ENCODE results near the gene AOPEP.
"Not testable (repeated sequence)": the region's sequence is repeated elsewhere in the genome, so short reads cannot be mapped to it uniquely, and the experiment has no call there.

AOPEP gene

DNA sequence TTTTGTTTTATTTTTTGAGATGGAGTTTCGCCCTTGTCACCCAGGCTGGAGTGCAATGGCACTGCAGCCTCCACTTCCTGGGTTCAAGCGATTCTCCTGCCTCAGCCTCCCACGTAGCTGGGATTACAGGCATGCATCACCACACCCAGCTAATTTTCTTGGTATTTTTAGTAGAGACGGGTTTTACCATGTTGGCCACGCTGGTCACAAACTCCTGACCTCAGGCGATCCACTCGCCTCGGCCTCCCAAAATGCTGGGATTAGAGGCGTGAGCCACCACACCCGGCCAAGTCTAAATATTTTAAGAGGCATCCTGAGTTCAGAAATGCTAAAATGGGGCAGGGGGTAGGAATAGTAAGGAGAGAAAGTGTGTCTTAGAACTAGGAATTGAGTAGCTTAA, 122.3 kb downstream of the AOPEP start:
- H3K27me3 ChIP-seq (ENCODE audit: control insufficient read depth, insufficient read depth, low read length); H3K4me1 ChIP-seq (ENCODE audit: control insufficient read depth, insufficient read depth, low read length); H3K9ac ChIP-seq (ENCODE audit: low read depth, low read length); H3K27ac ChIP-seq (ENCODE audit: low read depth, low read length); H3K4me3 ChIP-seq (ENCODE audit: low read depth, low read length); H3K9me3 ChIP-seq (ENCODE audit: control insufficient read depth, insufficient read depth, low read length); H3K36me3 ChIP-seq (ENCODE audit: control insufficient read depth, insufficient read depth, low read length): not testable (repeated sequence)

DNA sequence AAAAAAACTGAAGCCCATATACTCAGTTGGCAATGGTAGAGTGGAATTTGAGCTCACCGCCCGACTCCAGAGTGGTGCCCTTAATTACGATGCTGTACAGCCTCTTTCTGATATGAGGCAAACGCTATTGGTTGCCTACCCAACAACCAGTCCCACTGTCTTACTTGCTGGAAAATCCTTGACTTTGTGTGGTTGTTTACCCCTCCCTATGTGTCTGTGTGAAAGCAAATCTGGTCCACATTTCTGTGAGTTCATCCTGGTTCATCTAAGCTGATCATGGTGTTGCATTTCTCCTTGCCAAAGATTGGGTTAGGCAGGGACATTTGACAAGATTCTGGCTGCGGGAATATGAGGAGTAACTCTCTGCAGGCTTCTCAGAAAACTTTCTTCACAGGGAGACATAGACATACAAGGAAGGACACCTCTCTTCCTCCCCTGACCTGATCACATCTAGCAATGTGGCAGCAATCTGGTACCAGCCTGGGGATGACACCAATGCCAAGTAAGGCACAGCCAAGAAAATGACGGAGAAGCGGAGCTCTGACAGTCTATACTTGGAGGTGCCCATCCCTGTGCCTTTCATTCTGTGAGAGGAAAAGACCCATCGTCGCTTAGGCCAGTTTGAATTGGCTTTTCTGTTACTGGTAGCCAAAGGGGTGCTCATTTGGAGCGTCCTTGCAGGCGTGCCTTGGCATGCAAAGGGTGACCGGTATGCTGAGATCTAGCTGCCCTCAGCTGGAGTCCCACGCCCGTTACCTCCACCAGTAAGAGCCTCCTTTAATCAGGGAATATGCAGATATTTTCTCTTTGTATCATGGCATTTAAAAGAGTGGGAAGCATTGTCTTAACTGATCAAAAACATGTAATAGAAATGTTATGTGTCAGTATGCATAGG, 124.3 kb downstream of the AOPEP start:
- H3K27ac ChIP-seq (ENCODE audit: low read depth, low read length): no peak overlapping the region

DNA sequence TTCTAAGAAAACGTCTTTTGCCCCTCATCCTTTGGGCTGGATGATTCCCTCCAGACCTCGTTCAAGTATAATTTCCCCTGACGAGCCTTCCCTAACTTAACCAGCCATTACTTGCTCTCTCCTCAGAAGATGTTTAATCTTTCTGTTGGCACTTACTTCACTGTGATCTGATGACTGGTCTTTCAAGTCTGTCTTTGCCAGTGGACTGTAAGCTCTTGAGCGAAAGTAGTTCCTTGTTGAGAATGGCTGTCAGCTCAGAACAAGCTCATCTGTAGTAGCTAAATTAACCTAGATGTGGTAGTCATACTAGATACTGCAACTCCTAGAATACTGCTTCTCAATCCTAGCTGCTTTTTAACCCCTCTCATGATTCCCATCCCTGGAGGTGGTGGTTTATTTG, 125.0 kb downstream of the AOPEP start:
- Histone ChIP-seq H3K27me3 (ENCODE audit: control insufficient read depth, insufficient read depth, low read length) (no peaks in the 10 kb centered on the region), H3K4me3 (ENCODE audit: low read depth, low read length) (no peak overlapping the region), H3K4me1 (ENCODE audit: control insufficient read depth, insufficient read depth, low read length) (no peaks in the 10 kb centered on the region), H3K36me3 (ENCODE audit: control insufficient read depth, insufficient read depth, low read length) (no peaks in the 10 kb centered on the region), H3K9me3 (ENCODE audit: control insufficient read depth, insufficient read depth, low read length) (no peaks in the 10 kb centered on the region), H3K27ac (ENCODE audit: low read depth, low read length) (no peak overlapping the region), H3K9ac (ENCODE audit: low read depth, low read length) (no peak overlapping the region)

More for the DNA sequence above, 124.3 kb downstream of the AOPEP start:
- H3K9ac ChIP-seq (ENCODE audit: low read depth, low read length): no peak overlapping the region
- H3K27me3 ChIP-seq (ENCODE audit: control insufficient read depth, insufficient read depth, low read length): no peaks in the 10 kb centered on the region
- H3K4me1 ChIP-seq (ENCODE audit: control insufficient read depth, insufficient read depth, low read length): no peaks in the 10 kb centered on the region
- no peaks in the 10 kb centered on the region for H3K9me3 ChIP-seq (ENCODE audit: control insufficient read depth, insufficient read depth, low read length)
- no peak overlapping the region for H3K4me3 ChIP-seq (ENCODE audit: low read depth, low read length)
- H3K36me3 ChIP-seq (ENCODE audit: control insufficient read depth, insufficient read depth, low read length): no peaks in the 10 kb centered on the region

DNA sequence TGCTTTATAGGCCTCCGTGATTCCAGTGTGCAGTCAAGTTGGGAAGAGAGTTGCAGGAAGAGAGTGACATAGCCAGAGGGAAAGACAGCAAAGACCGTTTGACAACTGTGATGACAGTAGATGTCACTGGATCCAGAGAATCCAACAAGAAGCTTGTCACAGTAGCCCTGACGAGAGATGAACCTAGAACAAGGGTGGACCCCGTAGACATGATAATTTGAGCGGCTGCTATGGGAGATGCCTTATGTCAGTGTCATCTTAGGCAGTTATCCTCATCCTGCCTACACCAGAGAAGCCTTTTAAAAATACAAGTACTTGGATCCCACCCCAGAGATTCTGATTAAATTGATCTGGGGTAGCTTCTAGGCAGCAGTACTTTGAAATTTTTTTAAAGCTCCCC, 125.4 kb downstream of the AOPEP start:
- no peaks in the 10 kb centered on the region for H3K4me1 ChIP-seq (ENCODE audit: control insufficient read depth, insufficient read depth, low read length)
- no peak overlapping the region for H3K27ac ChIP-seq (ENCODE audit: low read depth, low read length)
- no peak overlapping the region for H3K4me3 ChIP-seq (ENCODE audit: low read depth, low read length)
- H3K36me3 ChIP-seq (ENCODE audit: control insufficient read depth, insufficient read depth, low read length): no peaks in the 10 kb centered on the region
- H3K9me3 ChIP-seq (ENCODE audit: control insufficient read depth, insufficient read depth, low read length): no peaks in the 10 kb centered on the region
- no peak overlapping the region for H3K9ac ChIP-seq (ENCODE audit: low read depth, low read length)
- H3K27me3 ChIP-seq (ENCODE audit: control insufficient read depth, insufficient read depth, low read length): no peaks in the 10 kb centered on the region

DNA sequence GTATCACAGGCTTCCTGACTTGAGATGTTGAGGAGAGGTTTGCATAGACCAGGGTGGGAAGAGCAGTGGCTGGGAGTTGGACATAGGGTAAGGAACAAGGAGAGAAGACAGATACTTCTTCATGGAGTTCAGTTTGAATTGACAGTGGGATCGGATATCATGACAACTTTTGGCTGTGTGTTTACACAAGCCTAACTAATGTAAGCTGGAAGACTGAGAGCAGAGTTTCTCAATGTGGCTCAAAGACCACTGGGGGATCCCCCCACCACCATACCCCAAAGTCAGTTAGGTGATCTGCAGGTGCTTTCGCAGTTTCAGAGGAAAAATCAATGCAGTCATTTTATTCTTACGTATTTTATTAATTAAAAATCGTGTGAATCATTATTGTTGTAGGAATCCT, 125.9 kb downstream of the AOPEP start:
- no peaks in the 10 kb centered on the region for H3K36me3 ChIP-seq (ENCODE audit: control insufficient read depth, insufficient read depth, low read length)
- no peaks in the 10 kb centered on the region for H3K4me1 ChIP-seq (ENCODE audit: control insufficient read depth, insufficient read depth, low read length)
- H3K4me3 ChIP-seq (ENCODE audit: low read depth, low read length): no peak overlapping the region
- H3K27ac ChIP-seq (ENCODE audit: low read depth, low read length): no peak overlapping the region
- H3K9ac ChIP-seq (ENCODE audit: low read depth, low read length): no peak overlapping the region
- H3K27me3 ChIP-seq (ENCODE audit: control insufficient read depth, insufficient read depth, low read length): no peaks in the 10 kb centered on the region
- no peaks in the 10 kb centered on the region for H3K9me3 ChIP-seq (ENCODE audit: control insufficient read depth, insufficient read depth, low read length)

DNA sequence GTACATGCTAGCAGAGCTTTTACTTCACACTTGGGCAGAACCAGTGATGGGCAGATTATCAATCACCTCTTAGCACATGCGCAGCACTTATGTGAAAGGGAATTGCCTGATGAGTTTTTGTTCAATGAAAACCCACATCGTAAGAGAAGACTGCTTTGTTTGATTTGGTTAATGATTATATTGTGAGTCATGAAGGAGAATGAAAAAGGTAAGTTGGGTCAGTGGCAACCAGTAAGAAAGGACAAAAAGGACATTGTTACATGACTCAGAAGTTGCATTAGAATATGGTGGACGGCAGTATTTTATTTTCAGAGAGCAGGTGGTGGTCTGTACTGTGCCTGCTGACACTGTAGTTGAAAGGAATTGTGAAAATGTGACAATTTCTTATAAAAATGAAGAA, 127.4 kb downstream of the AOPEP start:
- Histone ChIP-seq H3K36me3 (ENCODE audit: control insufficient read depth, insufficient read depth, low read length) (no peaks in the 10 kb centered on the region), H3K27ac (ENCODE audit: low read depth, low read length) (no peak overlapping the region), H3K27me3 (ENCODE audit: control insufficient read depth, insufficient read depth, low read length) (no peaks in the 10 kb centered on the region), H3K4me1 (ENCODE audit: control insufficient read depth, insufficient read depth, low read length) (no peaks in the 10 kb centered on the region), H3K9ac (ENCODE audit: low read depth, low read length) (no peak overlapping the region), H3K4me3 (ENCODE audit: low read depth, low read length) (no peak overlapping the region), H3K9me3 (ENCODE audit: control insufficient read depth, insufficient read depth, low read length) (no peaks in the 10 kb centered on the region)

DNA sequence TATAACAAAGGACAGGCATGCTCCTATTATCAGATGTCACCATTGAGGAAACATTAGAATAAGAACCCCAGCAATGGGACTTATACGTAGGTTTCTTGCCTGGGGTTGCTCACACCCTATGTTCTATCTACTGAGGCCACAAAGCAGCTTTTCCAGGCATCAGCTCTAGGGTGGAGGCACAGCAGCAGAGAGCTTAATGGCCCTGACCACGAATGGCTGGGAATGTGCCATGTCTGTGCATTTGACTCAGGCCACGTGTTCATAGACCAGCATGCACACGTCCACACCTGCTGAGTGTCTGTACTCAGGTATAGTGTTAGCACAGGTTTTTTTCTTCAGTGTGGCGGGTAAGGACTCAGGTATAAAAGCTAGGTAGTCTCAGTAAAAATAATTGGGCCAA, 129.4 kb downstream of the AOPEP start:
- no peaks in the 10 kb centered on the region for H3K9me3 ChIP-seq (ENCODE audit: control insufficient read depth, insufficient read depth, low read length)
- H3K4me3 ChIP-seq (ENCODE audit: low read depth, low read length): no peak overlapping the region
- no peak overlapping the region for H3K9ac ChIP-seq (ENCODE audit: low read depth, low read length)
- no peaks in the 10 kb centered on the region for H3K4me1 ChIP-seq (ENCODE audit: control insufficient read depth, insufficient read depth, low read length)
- H3K27ac ChIP-seq (ENCODE audit: low read depth, low read length): no peak overlapping the region
- no peaks in the 10 kb centered on the region for H3K27me3 ChIP-seq (ENCODE audit: control insufficient read depth, insufficient read depth, low read length)
- no peaks in the 10 kb centered on the region for H3K36me3 ChIP-seq (ENCODE audit: control insufficient read depth, insufficient read depth, low read length)

DNA sequence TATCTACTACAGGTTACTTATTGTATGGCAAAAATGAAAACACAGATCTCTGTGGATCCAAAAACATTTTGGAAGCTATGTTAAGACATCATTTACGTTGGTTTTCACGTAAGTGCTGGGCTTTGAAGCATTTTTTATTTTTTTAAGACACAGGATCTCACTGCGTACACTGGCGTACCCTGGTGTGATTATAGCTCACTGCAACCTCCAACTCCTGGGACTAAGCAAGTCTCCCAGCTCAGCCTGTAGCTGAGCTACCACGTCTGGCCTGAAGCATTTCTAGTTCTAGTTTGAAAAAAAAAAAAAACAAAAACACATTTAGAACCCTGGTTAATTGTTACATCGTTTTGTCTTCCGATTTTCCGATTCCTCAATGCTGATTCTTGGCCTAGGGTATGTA, 131.3 kb downstream of the AOPEP start:
- Histone ChIP-seq H3K9me3 (ENCODE audit: control insufficient read depth, insufficient read depth, low read length) (no peaks in the 10 kb centered on the region), H3K9ac (ENCODE audit: low read depth, low read length) (no peak overlapping the region), H3K27me3 (ENCODE audit: control insufficient read depth, insufficient read depth, low read length) (no peaks in the 10 kb centered on the region), H3K27ac (ENCODE audit: low read depth, low read length) (no peak overlapping the region), H3K4me3 (ENCODE audit: low read depth, low read length) (no peak overlapping the region), H3K4me1 (ENCODE audit: control insufficient read depth, insufficient read depth, low read length) (no peaks in the 10 kb centered on the region), H3K36me3 (ENCODE audit: control insufficient read depth, insufficient read depth, low read length) (no peaks in the 10 kb centered on the region)

DNA sequence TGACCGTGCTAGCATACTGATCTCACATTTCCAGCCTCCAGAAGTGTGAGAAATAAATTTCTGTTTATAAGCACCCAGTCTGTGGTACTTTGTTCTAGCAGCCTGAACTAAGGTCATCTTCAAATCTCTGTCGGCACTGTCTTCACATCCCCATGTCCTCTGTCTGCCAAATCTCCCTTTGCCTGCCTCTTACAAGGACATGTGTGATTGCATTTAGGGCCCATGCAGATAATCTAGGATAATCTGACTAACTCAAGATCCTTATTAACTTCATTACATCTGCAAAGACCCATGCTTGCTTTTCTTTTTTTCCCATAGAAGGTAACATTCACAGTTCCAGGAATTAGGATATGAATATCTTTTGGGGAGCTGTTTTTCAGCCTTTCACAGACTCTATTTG, 132.7 kb downstream of the AOPEP start:
- no peaks in the 10 kb centered on the region for H3K27me3 ChIP-seq (ENCODE audit: control insufficient read depth, insufficient read depth, low read length)
- no peaks in the 10 kb centered on the region for H3K9me3 ChIP-seq (ENCODE audit: control insufficient read depth, insufficient read depth, low read length)
- no peak overlapping the region for H3K9ac ChIP-seq (ENCODE audit: low read depth, low read length)
- H3K36me3 ChIP-seq (ENCODE audit: control insufficient read depth, insufficient read depth, low read length): no peaks in the 10 kb centered on the region
- no peak overlapping the region for H3K4me3 ChIP-seq (ENCODE audit: low read depth, low read length)
- no peak overlapping the region for H3K27ac ChIP-seq (ENCODE audit: low read depth, low read length)
- no peaks in the 10 kb centered on the region for H3K4me1 ChIP-seq (ENCODE audit: control insufficient read depth, insufficient read depth, low read length)

DNA sequence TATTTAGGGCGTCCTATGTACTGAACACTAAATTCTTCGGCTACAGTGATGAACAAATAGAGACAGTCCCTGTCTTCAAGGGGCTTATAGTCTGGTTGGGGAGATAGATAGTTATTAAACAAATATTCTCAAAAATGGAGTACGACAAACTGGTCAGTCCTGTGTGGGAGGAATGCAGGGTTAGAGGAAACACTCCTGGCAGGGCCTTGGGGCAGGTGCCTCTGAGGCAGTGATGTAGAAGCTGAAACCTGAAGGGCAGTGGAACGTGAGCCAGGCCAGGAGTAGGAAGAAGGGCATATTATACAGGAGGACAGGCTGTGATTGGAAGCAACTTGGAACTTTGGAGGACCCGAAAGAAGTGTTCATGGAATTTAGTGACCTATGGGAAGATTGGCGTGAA, 133.4 kb downstream of the AOPEP start:
- H3K9me3 ChIP-seq (ENCODE audit: control insufficient read depth, insufficient read depth, low read length): no peaks in the 10 kb centered on the region
- no peaks in the 10 kb centered on the region for H3K36me3 ChIP-seq (ENCODE audit: control insufficient read depth, insufficient read depth, low read length)
- H3K4me1 ChIP-seq (ENCODE audit: control insufficient read depth, insufficient read depth, low read length): peaks cover 2% of the 10 kb centered on the region; the same call in 1 of the 2 replicates
- no peak overlapping the region for H3K4me3 ChIP-seq (ENCODE audit: low read depth, low read length)
- no peak overlapping the region for H3K9ac ChIP-seq (ENCODE audit: low read depth, low read length)
- H3K27ac ChIP-seq (ENCODE audit: low read depth, low read length): no peak overlapping the region
- H3K27me3 ChIP-seq (ENCODE audit: control insufficient read depth, insufficient read depth, low read length): no peaks in the 10 kb centered on the region

DNA sequence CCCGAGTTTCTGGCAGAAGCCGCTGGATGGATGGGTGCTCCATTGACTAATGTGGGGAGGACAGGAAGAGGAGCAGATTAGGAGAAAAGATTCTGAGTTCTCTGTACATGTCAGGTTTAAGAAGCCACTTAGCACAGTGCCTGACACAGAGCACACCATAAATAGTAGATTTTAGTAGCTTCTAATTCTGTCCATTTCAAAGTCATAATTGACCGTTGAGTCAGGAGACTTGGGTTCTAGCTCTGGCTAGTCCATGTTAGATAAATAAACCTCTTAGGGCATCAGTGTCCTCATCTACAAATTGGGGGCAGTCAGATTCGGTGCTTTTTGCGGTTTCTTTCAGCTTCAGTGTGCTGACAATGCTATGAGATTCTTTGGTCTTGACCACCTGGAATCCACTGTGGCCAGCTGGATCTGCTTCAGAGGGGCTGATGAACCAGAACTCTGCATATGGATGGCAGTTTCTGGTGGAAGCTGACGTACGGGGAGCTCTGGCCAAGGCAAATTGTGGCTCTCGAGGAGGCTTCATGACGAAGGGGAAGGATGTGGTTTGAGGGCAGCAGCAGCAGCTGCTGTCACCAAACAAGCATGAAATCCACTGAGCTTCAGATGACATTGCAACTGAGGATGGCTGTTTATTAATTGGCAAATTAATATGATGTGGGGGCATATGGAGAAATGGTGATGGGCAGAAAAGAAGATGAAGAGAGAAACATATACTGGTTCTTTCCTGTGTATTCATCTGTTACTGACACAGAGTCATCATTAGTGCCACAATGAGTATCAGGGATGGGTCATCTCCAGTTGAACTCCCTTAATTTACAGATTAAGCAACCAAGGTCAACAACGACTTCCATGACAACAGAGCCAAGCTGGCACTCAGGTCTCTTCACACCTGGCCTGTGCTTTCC, 134.4 kb downstream of the AOPEP start:
- no peaks in the 10 kb centered on the region for H3K27me3 ChIP-seq (ENCODE audit: control insufficient read depth, insufficient read depth, low read length)
- H3K36me3 ChIP-seq (ENCODE audit: control insufficient read depth, insufficient read depth, low read length): no peaks in the 10 kb centered on the region
- H3K27ac ChIP-seq (ENCODE audit: low read depth, low read length): no peak overlapping the region
- H3K9ac ChIP-seq (ENCODE audit: low read depth, low read length): no peak overlapping the region
- no peaks in the 10 kb centered on the region for H3K9me3 ChIP-seq (ENCODE audit: control insufficient read depth, insufficient read depth, low read length)
- no peak overlapping the region for H3K4me3 ChIP-seq (ENCODE audit: low read depth, low read length)
- H3K4me1 ChIP-seq (ENCODE audit: control insufficient read depth, insufficient read depth, low read length): peaks cover 12% of the 10 kb centered on the region
